ENCODE measurements around the gene SYNGR3.

Gene SYNGR3

DNA sequence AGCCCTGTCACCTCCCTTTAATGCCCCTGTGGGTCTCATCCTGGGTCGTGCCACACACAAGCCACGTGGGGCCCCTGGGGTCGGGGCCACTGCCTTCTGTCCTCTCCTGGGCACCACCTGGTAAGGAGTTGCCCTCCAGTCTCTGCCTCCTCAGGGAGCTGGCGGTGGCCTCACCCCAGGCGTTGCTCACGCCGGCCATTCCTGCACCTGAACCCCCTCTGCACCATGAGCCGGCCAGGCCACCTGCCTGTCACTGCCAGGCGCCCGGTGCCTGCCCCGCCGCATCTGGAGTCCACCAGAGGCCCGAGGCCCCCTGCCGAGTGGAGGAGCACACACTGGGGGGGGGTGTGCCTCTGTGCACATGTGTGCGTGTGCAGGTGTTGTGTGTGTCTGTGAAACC lies 47.3 kb downstream of the SYNGR3 start:
- Histone ChIP-seq H3K27ac (ENCODE audit: low read depth, low read length) (no peak overlapping the region), H3K4me3 (ENCODE audit: insufficient read depth, low read length, poor library complexity, severe bottlenecking) (no peak overlapping the region), H3K9me2 (replicated peaks; ENCODE audit: insufficient read depth, low read length) (no peaks in the 10 kb centered on the region), H3K36me3 (ENCODE audit: low read length) (no peaks in the 10 kb centered on the region), H3K9ac (ENCODE audit: low read length) (no peak overlapping the region), H3K27me3 (ENCODE audit: low read length) (no peaks in the 10 kb centered on the region), H2AFZ (ENCODE audit: low read depth, low read length, severe bottlenecking) (no peak overlapping the region), H4K20me1 (ENCODE audit: low read depth, low read length) (no peaks in the 10 kb centered on the region), H3F3A (ENCODE audit: insufficient read depth) (no peaks in the 10 kb centered on the region), H3K79me2 (ENCODE audit: insufficient read depth, low read length) (no peaks in the 10 kb centered on the region), H3K9me3 (ENCODE audit: insufficient read depth, low read length) (no peaks in the 10 kb centered on the region), H3K4me2 (ENCODE audit: low read depth, low read length, poor library complexity, severe bottlenecking) (no peak overlapping the region)
- TF ChIP-seq EZH2phosphoT487 (conservative IDR thresholded peaks at IDR 0.05; ENCODE audit: low read length): no peak
- TF ChIP-seq, protein P1, sequence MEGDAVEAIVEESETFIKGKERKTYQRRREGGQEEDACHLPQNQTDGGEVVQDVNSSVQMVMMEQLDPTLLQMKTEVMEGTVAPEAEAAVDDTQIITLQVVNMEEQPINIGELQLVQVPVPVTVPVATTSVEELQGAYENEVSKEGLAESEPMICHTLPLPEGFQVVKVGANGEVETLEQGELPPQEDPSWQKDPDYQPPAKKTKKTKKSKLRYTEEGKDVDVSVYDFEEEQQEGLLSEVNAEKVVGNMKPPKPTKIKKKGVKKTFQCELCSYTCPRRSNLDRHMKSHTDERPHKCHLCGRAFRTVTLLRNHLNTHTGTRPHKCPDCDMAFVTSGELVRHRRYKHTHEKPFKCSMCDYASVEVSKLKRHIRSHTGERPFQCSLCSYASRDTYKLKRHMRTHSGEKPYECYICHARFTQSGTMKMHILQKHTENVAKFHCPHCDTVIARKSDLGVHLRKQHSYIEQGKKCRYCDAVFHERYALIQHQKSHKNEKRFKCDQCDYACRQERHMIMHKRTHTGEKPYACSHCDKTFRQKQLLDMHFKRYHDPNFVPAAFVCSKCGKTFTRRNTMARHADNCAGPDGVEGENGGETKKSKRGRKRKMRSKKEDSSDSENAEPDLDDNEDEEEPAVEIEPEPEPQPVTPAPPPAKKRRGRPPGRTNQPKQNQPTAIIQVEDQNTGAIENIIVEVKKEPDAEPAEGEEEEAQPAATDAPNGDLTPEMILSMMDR (IDR thresholded peaks at IDR 0.05; ENCODE audit: insufficient read depth, low read length, poor library complexity, severe bottlenecking): no peak

DNA sequence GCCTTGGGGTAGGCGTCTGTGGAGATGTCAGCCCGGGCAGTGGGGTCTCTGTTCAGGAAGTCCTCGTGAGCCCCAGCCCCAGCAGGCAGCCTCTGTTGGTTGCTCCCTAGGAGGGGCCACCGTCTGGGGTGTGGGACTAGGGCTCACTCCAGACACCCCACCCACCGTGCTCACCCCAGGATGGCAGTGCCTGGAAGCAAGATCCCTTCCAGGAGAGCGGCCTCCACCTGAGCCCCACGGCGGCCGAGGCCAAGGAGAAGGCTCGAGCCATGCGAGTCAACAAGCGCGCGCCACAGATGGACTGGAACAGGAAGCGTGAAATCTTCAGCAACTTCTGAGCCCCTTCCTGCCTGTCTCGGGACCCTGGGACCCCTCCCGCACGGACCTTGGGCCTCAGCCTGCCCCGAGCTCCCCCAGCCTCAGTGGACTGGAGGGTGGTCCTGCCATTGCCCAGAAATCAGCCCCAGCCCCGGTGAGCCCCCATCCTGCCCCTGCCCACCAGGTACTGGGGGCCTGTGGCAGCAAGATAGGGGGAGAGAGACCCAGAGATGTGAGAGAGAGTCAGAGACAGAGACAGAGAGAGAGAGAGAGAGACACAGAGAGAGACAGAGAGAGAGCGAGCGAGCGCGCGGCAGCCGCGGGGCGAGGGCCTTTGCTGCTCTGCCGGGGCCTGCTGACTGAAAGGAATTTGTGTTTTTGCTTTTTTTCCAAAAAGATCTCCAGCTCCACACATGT lies 48.0 kb downstream of the SYNGR3 start:
- Histone ChIP-seq H3K9ac (ENCODE audit: low read length) (no peak overlapping the region), H3K4me2 (ENCODE audit: low read depth, low read length, poor library complexity, severe bottlenecking) (no peak overlapping the region), H3K36me3 (ENCODE audit: low read length) (no peaks in the 10 kb centered on the region), H3K27ac (ENCODE audit: low read depth, low read length) (no peak overlapping the region), H3K27me3 (ENCODE audit: low read length) (no peaks in the 10 kb centered on the region), H2AFZ (ENCODE audit: low read depth, low read length, severe bottlenecking) (no peak overlapping the region), H3K9me2 (replicated peaks; ENCODE audit: insufficient read depth, low read length) (no peaks in the 10 kb centered on the region), H4K20me1 (ENCODE audit: low read depth, low read length) (no peaks in the 10 kb centered on the region), H3K9me3 (ENCODE audit: insufficient read depth, low read length) (no peaks in the 10 kb centered on the region), H3F3A (ENCODE audit: insufficient read depth) (no peaks in the 10 kb centered on the region), H3K4me3 (ENCODE audit: insufficient read depth, low read length, poor library complexity, severe bottlenecking) (no peak overlapping the region), H3K79me2 (ENCODE audit: insufficient read depth, low read length) (no peaks in the 10 kb centered on the region)
- no peak for TF ChIP-seq EZH2phosphoT487 (conservative IDR thresholded peaks at IDR 0.05; ENCODE audit: low read length)
- TF ChIP-seq, protein P1 (IDR thresholded peaks at IDR 0.05; ENCODE audit: insufficient read depth, low read length, poor library complexity, severe bottlenecking): no peak

DNA sequence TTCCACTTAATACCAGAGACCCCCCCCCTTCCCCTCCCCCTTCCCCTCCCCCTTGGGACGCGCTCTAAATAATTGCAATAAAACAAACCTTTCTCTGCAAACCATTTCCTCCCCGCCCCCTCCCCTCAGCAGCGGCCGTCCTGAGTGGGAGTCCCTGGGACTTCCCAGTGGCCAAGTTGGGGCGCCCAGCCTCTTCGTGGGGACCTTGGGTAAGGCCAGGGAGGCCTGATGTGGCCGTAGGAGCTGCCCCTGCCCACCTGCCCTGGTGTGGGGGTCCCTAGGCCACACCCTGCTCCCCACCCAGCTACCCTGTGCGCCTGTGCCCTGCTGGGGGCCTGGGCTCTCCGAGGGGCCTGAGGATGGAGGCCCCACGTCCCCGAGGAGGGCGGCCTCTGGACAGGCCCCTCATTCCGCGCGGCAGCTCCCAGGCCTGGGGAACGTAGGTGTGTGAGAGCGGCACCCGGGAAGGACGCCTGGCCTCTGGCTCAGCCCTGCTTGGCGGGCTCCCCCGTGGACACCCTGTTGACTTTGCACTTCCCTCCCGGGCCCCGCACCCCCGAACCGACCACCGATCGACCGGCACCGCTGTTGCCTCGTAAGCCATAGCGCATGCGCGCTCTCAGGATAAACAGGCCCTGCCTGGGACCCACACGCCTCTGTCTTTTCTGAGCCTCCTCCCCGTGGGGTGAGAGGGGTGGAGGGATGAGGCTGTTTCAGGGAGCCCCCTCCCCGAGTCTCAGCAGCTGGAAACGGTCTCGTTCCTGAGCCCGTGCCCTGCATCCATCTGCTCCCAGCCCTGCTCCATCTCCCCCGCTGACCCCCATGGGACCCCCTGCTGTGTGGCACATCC lies 48.8 kb downstream of the SYNGR3 start:
- Histone ChIP-seq H3K9me2 (replicated peaks; ENCODE audit: insufficient read depth, low read length) (no peaks in the 10 kb centered on the region), H3K4me3 (ENCODE audit: insufficient read depth, low read length, poor library complexity, severe bottlenecking) (no peak overlapping the region), H3K27me3 (ENCODE audit: low read length) (no peaks in the 10 kb centered on the region), H3K9ac (ENCODE audit: low read length) (no peak overlapping the region), H3K9me3 (ENCODE audit: insufficient read depth, low read length) (no peaks in the 10 kb centered on the region), H3F3A (ENCODE audit: insufficient read depth) (no peaks in the 10 kb centered on the region), H4K20me1 (ENCODE audit: low read depth, low read length) (no peaks in the 10 kb centered on the region), H3K79me2 (ENCODE audit: insufficient read depth, low read length) (no peaks in the 10 kb centered on the region), H3K27ac (ENCODE audit: low read depth, low read length) (no peak overlapping the region), H3K4me2 (ENCODE audit: low read depth, low read length, poor library complexity, severe bottlenecking) (no peak overlapping the region), H3K36me3 (ENCODE audit: low read length) (no peaks in the 10 kb centered on the region), H2AFZ (ENCODE audit: low read depth, low read length, severe bottlenecking) (no peak overlapping the region)
- TF ChIP-seq, protein P1 (IDR thresholded peaks at IDR 0.05; ENCODE audit: insufficient read depth, low read length, poor library complexity, severe bottlenecking): no peak
- no peak for TF ChIP-seq EZH2phosphoT487 (conservative IDR thresholded peaks at IDR 0.05; ENCODE audit: low read length)

Data from SU-DHL-6 (cell line).